Omental fat pad (tissue), 4 donors: ENCODE measurements around the gene ANXA4. TPM values are rescaled to one million over a fixed set of nuclear protein-coding genes. Genes with fewer than 3 reads are reported as not detected.
"Not testable (repeated sequence)": the region's sequence is repeated elsewhere in the genome, so short reads cannot be mapped to it uniquely, and the experiment has no call there.

Experiments used
- ATAC-seq: fragments of 150-250 bp; one replicate; pipeline ENCODE4 v1.9.1; 2016; ENCODE audit warnings: mild to moderate bottlenecking, moderate library complexity; ENCODE audit not compliant: low FRiP score
- DNase-seq: peaks from one replicate; pipeline ENCODE4 v3.0.0-alpha.2; 2019; ENCODE audit warnings: low spot score
- total RNA-seq, 4 donors: library from RNA; depleted of rRNA; stranded (reverse); fragments of >200 nt; gene quantifications; one replicate each; pipeline ENCODE4 v1.1.0, GENCODE V29; 2016
- TF ChIP-seq, protein P1 (sequence below), 3 donors: fragments of 450-650 bp; IDR thresholded peaks; one replicate each; pipeline ENCODE4 v1.5.1; 2016 to 2017; ENCODE audit warnings: antibody characterized with exemption in 3 of 3, mild to moderate bottlenecking in 3 of 3, moderate library complexity in 2 of 3

The ANXA4 gene
- total RNA-seq, 4 donors from 2014 or later = 36.6 to 52.3 (median 40.7) TPM

DNA sequence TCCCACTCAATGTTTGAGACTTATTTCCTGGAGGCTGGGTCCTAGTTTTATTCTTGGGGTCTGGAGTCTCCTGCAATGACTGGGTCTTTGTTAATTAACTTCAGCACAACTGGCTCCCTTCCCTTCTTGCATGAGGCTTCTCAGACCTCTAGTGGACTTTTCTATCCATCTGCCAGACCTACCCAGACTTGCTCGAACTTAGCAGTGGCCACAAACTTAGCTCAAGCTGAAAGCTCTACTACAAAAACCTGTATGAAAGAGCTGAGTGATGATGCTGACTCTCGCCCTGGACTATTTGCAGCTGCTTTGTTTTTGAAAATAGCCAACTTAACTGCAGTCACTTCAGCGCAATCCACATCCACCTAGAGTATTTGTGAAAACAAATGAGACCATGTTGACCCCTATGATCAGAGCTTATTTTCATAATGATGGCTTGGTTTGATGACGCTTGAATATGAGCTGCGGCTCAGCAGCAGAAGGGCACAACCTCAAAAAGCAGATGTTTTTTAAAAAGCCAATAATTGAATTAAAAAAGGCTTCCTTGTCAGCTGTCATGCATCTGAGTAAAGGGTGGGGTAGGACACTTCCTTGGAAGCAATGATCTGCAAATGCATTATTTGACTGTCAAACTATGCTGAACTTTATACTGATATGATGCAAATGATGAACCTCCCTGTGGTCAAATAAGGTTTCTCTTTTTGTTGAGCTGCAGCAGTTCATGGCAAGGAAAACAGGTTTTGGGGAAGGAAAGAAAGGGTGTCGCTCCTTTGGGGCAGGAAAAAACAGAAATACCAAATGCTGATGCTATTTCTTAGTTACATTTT, 10.6 kb upstream of the ANXA4 start:
- ATAC-seq = no peak

DNA sequence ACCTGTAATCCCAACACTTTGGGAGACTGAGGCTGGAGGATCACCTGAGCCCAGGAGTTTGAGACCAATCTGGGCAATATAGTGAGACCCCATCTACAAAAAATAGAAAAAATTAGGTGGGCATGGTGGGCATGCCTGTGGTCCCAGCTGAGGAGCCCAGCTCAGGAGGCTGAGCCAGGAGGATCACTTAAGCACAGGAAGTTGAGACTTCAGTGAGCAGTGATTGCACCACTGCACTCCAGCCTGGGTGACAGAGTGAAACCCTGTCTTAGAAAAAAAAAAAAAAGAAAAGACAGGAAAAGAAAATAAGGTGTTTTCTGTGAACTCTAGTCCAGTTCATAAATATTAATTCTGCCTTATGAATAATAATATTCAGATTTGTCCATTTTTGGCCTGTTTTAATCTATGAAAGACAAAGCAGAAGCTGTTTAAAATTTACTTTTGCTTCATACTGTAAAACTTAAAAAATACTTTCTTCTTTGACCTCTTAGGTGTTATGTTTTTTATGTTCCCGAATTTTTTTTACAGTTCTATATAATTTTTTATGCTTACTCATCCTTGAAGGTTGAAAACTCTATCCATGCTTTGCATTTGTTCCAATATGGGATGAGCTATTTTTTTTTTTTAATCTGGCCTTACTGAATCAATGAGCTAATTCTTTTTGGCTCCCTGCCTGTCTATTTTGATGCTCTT, 8.4 kb upstream of the ANXA4 start:
- no peak for DNase-seq
- TF ChIP-seq, protein P1, sequence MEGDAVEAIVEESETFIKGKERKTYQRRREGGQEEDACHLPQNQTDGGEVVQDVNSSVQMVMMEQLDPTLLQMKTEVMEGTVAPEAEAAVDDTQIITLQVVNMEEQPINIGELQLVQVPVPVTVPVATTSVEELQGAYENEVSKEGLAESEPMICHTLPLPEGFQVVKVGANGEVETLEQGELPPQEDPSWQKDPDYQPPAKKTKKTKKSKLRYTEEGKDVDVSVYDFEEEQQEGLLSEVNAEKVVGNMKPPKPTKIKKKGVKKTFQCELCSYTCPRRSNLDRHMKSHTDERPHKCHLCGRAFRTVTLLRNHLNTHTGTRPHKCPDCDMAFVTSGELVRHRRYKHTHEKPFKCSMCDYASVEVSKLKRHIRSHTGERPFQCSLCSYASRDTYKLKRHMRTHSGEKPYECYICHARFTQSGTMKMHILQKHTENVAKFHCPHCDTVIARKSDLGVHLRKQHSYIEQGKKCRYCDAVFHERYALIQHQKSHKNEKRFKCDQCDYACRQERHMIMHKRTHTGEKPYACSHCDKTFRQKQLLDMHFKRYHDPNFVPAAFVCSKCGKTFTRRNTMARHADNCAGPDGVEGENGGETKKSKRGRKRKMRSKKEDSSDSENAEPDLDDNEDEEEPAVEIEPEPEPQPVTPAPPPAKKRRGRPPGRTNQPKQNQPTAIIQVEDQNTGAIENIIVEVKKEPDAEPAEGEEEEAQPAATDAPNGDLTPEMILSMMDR (IDR thresholded peaks at IDR 0.05) = no peak
- no peak for ATAC-seq

More for the DNA sequence above, 10.6 kb upstream of the ANXA4 start:
- TF ChIP-seq, protein P1 (IDR thresholded peaks at IDR 0.05) = no peak
- DNase-seq = no peak

DNA sequence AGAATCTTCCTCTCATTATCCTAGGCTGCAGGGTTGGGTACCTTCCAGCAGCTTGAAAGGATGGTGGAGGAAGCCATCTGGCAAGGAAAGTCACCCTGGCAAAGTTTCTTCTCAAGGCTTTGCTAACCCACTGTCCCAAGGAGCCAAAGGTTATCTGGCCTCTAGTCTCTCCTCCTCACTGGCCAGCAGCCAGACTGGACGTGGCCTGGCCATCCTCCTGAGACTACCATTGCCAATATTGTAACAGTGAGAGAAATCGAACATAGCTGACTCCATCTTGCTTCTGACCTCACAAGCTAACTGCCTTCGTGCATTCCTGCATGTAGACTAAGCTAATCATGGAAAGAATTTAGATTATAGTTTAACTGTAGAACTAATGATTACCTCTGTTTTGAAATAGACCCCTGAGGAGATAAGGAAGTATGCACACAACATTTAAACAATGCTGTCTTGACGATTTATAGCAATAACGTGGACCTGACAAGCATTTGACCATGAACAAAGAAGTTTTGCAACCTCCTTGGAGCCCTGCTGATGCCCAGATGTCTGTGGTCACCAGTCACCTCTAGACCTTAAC, 7.8 kb upstream of the ANXA4 start:
- TF ChIP-seq, protein P1 (IDR thresholded peaks at IDR 0.05) = no peak
- ATAC-seq = no peak
- DNase-seq = no peak

DNA sequence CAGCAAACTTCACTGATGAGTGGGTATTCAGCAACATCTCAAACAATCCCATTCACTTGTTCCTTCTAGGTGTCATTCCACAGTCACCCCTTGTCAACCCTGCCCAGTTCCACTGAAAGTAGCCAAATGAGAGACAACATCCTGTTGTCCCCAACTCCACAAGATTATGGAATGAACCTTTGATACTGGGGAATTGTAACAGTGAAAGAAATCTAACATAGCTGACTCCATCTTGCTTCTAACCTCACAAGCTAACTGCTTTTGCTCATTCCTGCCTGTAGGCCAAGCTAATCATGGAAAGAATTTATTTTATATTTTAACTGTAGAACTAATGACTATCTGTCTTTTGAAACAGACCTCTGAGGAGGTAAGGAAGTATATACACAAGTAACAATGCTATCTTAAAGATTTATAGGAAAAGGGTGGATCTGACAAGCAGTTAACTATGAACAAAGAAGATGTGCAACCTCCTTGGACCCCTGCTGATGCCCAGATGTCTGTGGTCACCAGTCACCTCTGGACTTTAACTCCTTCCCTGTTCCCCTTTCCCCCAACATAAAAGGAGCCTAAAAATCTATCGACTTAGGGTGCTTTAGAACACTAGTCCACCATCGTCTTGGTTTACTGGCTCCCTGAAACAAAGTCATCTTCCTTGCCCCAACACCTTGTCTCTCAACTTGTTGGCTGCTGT, 6.9 kb upstream of the ANXA4 start:
- DNase-seq = no peak
- TF ChIP-seq, protein P1 (IDR thresholded peaks at IDR 0.05) = no peak
- no peak for ATAC-seq

DNA sequence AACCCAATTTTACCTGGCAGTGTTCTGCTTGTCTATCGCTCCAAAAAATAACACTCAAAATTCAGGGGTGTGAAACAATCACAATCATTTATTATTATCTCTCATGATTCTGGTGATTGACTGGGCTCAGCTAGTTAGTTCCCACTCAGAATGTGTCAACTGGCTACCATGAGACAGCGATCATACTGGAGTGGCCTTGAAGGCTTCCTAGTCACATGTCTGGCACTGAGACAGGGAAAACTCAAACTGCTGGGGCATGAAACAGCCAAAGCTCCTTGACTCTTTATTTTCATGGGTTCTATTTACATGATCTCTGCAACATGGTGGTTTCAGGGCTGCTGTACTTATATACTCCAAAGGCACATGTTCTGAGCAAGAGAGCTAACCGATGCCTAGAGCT, 6.2 kb upstream of the ANXA4 start:
- TF ChIP-seq, protein P1 (IDR thresholded peaks at IDR 0.05) = no peak
- DNase-seq = no peak
- ATAC-seq = no peak

DNA sequence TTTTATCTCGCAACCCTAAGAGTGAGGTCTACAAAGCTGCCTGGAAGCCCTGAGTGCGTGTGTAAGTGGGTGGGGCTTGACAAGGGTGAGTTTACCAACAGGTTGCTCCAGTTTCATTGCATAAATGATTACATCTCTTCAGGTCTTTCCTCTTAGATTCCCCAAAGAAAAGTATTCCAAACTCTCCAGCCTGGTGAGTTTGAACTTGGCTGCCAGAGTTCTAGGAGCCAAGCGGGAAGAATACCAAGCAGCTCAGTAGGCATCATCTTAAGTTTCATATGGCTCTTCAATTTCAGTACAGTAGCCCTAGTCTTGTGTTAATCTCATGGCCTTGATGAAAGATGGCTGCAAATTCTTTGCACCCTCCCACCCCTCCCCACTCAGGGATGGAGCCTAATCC, 3.8 kb upstream of the ANXA4 start:
- DNase-seq, ATAC-seq: not testable (repeated sequence)

DNA sequence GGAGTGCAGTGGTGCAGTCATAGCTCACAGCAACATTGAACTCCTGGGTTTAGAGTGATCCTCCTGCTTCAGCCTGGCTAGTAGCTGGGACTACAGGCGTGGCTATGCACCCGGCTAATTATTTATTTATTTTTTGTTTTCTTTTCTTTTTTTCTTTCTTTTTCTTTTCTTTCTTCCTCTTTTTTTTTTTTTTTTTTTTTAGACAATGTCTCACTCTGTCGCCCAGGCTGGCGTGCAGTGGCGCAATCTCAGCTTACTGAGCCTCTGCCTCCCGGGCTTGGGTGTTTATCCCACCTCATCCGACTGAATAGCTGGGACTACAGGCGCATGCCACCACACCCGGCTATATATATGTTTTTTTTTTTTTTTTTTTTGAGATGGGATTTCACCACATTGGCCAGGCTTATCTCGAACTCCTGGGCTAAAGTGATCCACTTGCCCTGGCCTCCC, 1.4 kb upstream of the ANXA4 start:
- no peak for DNase-seq
- no peak for ATAC-seq

More for the DNA sequence above, 1.4 kb upstream of the ANXA4 start:
- TF ChIP-seq, protein P1 (IDR thresholded peaks at IDR 0.05) = no peak
